Measurements from ENCODE around the gene POGK. TPM values are rescaled to one million over a fixed set of nuclear protein-coding genes. Genes with fewer than 3 reads are reported as not detected.

Gene POGK
- total RNA-seq, 1 experiment from 2014 or later, result 38.3 TPM

GRCh38 chr1:166905136-166905535, 65.9 kb downstream of the POGK start:
- intact Hi-C loops (cut with micrococcal nuclease), result loop anchor here (10.0 kb wide), 1 partner anchor 980 kb away; no protein-coding TSS in a partner anchor
- DNase-seq, result no peak
- H3K9me2 ChIP-seq (replicated peaks; ENCODE audit: low read length), result no peaks in the 10 kb centered on the region
- TF ChIP-seq EZH2 (IDR thresholded peaks at IDR 0.05; ENCODE audit: low read length, unreplicated experiment) (no peak), EZH2phosphoT487 (IDR thresholded peaks at IDR 0.05; ENCODE audit: borderline replicate concordance, low read length) (no peak)
- H3K4me1 ChIP-seq (ENCODE audit: insufficient read depth, low read length), result peaks cover 20% of the 10 kb centered on the region
- H3K36me3 ChIP-seq (ENCODE audit: low read depth, low read length), result no peaks in the 10 kb centered on the region
- H4K20me1 ChIP-seq (ENCODE audit: low read length), result no peaks in the 10 kb centered on the region
- H3K4me3 ChIP-seq (ENCODE audit: low read length), result no peak overlapping the region
- peaks cover 7% of the 10 kb centered on the region for H3F3A ChIP-seq (ENCODE audit: low read length, unreplicated experiment)
- peak overlapping the region; percentile 67 for H3K4me2 ChIP-seq (ENCODE audit: low read length)
- no peaks in the 10 kb centered on the region for H3K79me2 ChIP-seq (ENCODE audit: low read length)
- ChIA-PET CTCF (interaction anchor here (0.7 to 1.1 kb wide), 2 partner anchors 153 to 315 kb away, joined by 3 read pairs; no protein-coding TSS in a partner anchor), POLR2A (ENCODE audit: unreplicated experiment) (no interaction called here)
- no peak overlapping the region for H3K9ac ChIP-seq (ENCODE audit: low read length)
- peak overlapping the region; percentile 59; the same call in 1 of the 2 replicates for H2AFZ ChIP-seq (ENCODE audit: low read length)
- no TSS peak for BruUV-seq (replicated peaks)
- ATAC-seq, result no peak
- no peaks in the 10 kb centered on the region for H3K9me3 ChIP-seq (ENCODE audit: low read length)
- no peaks in the 10 kb centered on the region for H3K27me3 ChIP-seq (ENCODE audit: low read length)
- H3K27ac ChIP-seq (ENCODE audit: low read length), result peak overlapping the region; percentile 63

DNA sequence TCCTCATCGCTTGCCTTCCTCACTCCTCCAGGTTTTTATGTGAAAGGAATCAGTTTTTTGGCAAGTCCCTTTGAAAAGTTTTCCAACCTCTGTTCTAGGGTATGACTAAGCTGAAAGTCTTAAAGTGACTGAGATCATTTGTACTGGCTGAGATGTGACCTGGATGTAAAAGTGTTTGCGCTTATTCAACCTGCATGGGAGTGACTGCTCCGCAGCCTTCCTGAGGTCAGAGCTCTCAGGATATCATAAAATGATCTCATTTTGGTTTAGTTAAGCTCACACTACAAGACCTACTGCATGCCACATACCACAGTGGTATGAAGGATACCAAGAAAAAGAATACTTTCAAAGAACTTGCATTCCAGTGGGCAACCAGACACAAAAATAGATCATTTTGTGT, 66.6 kb downstream of the POGK start:
- no peaks in the 10 kb centered on the region for H4K20me1 ChIP-seq (ENCODE audit: low read length)
- H3K4me3 ChIP-seq (ENCODE audit: low read length), result 0 out of 2 replicates have a peak overlapping the region, but pooled peaks have one; percentile 12
- H3K79me2 ChIP-seq (ENCODE audit: low read length), result no peaks in the 10 kb centered on the region
- peak; percentile 87 for DNase-seq
- POLR2A ChIA-PET (ENCODE audit: unreplicated experiment), result no interaction called here
- no peaks in the 10 kb centered on the region for H3K9me3 ChIP-seq (ENCODE audit: low read length)
- CTCF ChIA-PET, result interaction anchor here (0.7 to 1.1 kb wide), 2 partner anchors 153 to 314 kb away, joined by 3 read pairs; no protein-coding TSS in a partner anchor
- ATAC-seq, result peak; percentile 82
- intact Hi-C loops (cut with micrococcal nuclease), result loop anchor here (10.0 kb wide), 1 partner anchor 981 kb away; no protein-coding TSS in a partner anchor
- H3F3A ChIP-seq (ENCODE audit: low read length, unreplicated experiment), result peaks cover 7% of the 10 kb centered on the region
- BruUV-seq (replicated peaks), result no TSS peak
- no peaks in the 10 kb centered on the region for H3K9me2 ChIP-seq (replicated peaks; ENCODE audit: low read length)
- no peak overlapping the region for H3K9ac ChIP-seq (ENCODE audit: low read length)
- H2AFZ ChIP-seq (ENCODE audit: low read length), result peak overlapping the region; percentile 59
- peaks cover 25% of the 10 kb centered on the region for H3K4me1 ChIP-seq (ENCODE audit: insufficient read depth, low read length)
- peak overlapping the region; percentile 67 for H3K4me2 ChIP-seq (ENCODE audit: low read length)
- TF ChIP-seq EZH2phosphoT487 (IDR thresholded peaks at IDR 0.05; ENCODE audit: borderline replicate concordance, low read length) (no peak), CTCF (conservative IDR thresholded peaks at IDR 0.05; ENCODE audit: low read depth, low read length) (no peak), EZH2 (IDR thresholded peaks at IDR 0.05; ENCODE audit: low read length, unreplicated experiment) (no peak)
- peak overlapping the region; percentile 63 for H3K27ac ChIP-seq (ENCODE audit: low read length)
- no peaks in the 10 kb centered on the region for H3K36me3 ChIP-seq (ENCODE audit: low read depth, low read length)
- H3K27me3 ChIP-seq (ENCODE audit: low read length), result no peaks in the 10 kb centered on the region

Other genes with a start within 250 kb of the POGK start
- 12.4 and 15.3 TPM in 2 replicates for gene TADA1, start 36.8 kb downstream of the POGK start, total RNA-seq (2014; rRNA removed)
- gene ILDR2, start 136.1 kb downstream of the POGK start, total RNA-seq (2014; rRNA removed), result under 0.01 TPM in 1 of 2 replicates, not detected in the other
- gene MAEL, start 149.8 kb downstream of the POGK start, total RNA-seq (2014; rRNA removed), result not detected in 2 replicates